Caco-2 (cell line): ENCODE results near the gene ANKRD40. TPM values are rescaled to one million over a fixed set of nuclear protein-coding genes. Genes with fewer than 3 reads are reported as not detected.

ENCODE experiments used
- BruUV-seq: library from RNA; stranded (reverse); fragments of 400-500 nt; replicated peaks from 2 replicates; lab custom pipeline; 2021; lab: Mats Ljungman, UMichigan
- CTCF ChIA-PET: fragments of 300-600 bp; sonication (Branson Sonifier 250); formaldehyde crosslinking; loops from one replicate; lab custom pipeline; 2022; ENCODE audit warnings: antibody characterized with exemption; lab: Charles Lee
- POLR2A ChIA-PET: fragments of 300-600 bp; sonication (Branson Sonifier 250); formaldehyde crosslinking; loops from one replicate; lab custom pipeline; 2022; ENCODE audit warnings: antibody characterized with exemption; lab: Charles Lee
- DNase-seq, 2 experiments: peaks; one replicate each; pipeline versions ENCODE4 v3.0.0 to v3.0.0-alpha.2; 2020 to 2022
- H3K27me3 ChIP-seq: replicated peaks from 2 replicates; pipeline ENCODE4 v1.6.0; 2011; ENCODE audit warnings: low read length; ENCODE audit not compliant: control insufficient read depth, insufficient read depth
- H3K36me3 ChIP-seq: 2 replicates; pipeline ENCODE4 v1.5.1; 2011; ENCODE audit warnings: low read length; ENCODE audit not compliant: control insufficient read depth, insufficient read depth
- H3K4me1 ChIP-seq: fragments of 250-450 bp; sonication (Bioruptor Pico); 2 replicates; pipeline ENCODE4 v1.5.1; 2020; ENCODE audit warnings: mild to moderate bottlenecking
- H3K4me3 ChIP-seq: 2 replicates; pipeline ENCODE4 v1.5.1; 2011; ENCODE audit warnings: low read depth, mild to moderate bottlenecking, control low read depth, low read length
- H3K9me3 ChIP-seq: fragments of 250-450 bp; sonication (Bioruptor Pico); 2 replicates; pipeline ENCODE4 v1.5.1; 2020; ENCODE audit warnings: mild to moderate bottlenecking, moderate library complexity
- H3K27ac Mint-ChIP-seq: one replicate; pipeline ENCODE4 v1.8.0; 2022; ENCODE audit warnings: mixed read lengths; ENCODE audit not compliant: unreplicated experiment
- H3K27me3 Mint-ChIP-seq: one replicate; pipeline ENCODE4 v1.8.0; 2022; ENCODE audit warnings: mixed read lengths; ENCODE audit not compliant: insufficient read depth, unreplicated experiment
- H3K36me3 Mint-ChIP-seq: one replicate; pipeline ENCODE4 v1.8.0; 2022; ENCODE audit warnings: mild to moderate bottlenecking, mixed read lengths; ENCODE audit not compliant: insufficient read depth, unreplicated experiment
- H3K4me1 Mint-ChIP-seq: one replicate; pipeline ENCODE4 v1.8.0; 2022; ENCODE audit warnings: low read depth, mixed read lengths; ENCODE audit not compliant: unreplicated experiment
- H3K4me3 Mint-ChIP-seq: one replicate; pipeline ENCODE4 v1.8.0; 2022; ENCODE audit warnings: mild to moderate bottlenecking, moderate library complexity, mixed read lengths; ENCODE audit not compliant: unreplicated experiment
- H3K9me3 Mint-ChIP-seq: one replicate; pipeline ENCODE4 v1.8.0; 2022; ENCODE audit warnings: mixed read lengths; ENCODE audit not compliant: unreplicated experiment
- intact Hi-C: fragments of 100-400 bp; cut with micrococcal nuclease; formaldehyde crosslinking; loops from one replicate; pipeline ENCODE4 v1.10.0; 2022; ENCODE audit not compliant: unreplicated experiment
- total RNA-seq: library from RNA; stranded (reverse); gene quantifications from 2 replicates; pipeline ENCODE4 v1.2.3, GENCODE V29; 2022
- TF ChIP-seq, protein P1 (sequence below), 2 experiments: fragments of 200-600 bp in 1 of 2; IDR thresholded peaks; 1 replicate in 1 of 2; 2 replicates in 1 of 2; pipeline versions ENCODE4 v1.5.1 to v1.8.0; 2011 to 2022; ENCODE audit warnings: antibody characterized with exemption in 1 of 2, control low read depth in 1 of 2, inconsistent platforms in 1 of 2, low read depth in 1 of 2, low read length in 1 of 2, mild to moderate bottlenecking in 1 of 2, moderate library complexity in 1 of 2; ENCODE audit not compliant: insufficient read depth in 1 of 2, severe bottlenecking in 1 of 2, unreplicated experiment in 1 of 2

Gene ANKRD40
- total RNA-seq, 1 experiment from 2014 or later, result 113 TPM

DNA sequence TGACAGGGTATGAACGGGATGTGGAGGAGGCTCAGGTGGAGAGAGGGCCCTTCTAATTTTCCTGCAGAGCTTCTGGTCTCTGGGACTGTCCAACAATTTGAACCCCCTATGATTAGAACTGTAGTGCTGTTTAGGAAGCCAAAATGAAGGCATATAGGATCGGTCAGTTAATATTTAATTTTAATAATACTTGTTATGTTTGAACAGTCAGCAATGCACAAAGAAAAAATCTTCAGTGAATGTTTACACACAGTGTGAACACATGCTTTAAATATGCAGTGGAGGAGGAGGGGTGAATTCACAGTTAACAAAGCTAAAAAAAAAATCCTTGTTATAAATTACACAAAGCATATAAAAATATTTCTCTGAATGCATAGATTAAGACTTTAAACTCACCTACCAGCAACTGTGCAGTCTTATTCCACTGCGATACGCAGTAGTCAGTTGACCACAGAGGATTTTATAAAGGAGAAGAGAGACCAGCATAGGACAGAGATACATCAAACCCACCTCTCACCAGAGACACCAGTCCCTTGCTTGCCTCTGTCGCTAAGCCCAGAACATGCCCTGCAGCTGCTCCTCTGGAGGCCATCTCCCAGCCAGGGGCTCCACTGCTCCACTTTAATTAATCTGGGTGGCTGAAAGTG is 14.6 kb downstream of the ANKRD40 start:
- TSS peak; percentile 61 for BruUV-seq
- TF ChIP-seq, protein P1, sequence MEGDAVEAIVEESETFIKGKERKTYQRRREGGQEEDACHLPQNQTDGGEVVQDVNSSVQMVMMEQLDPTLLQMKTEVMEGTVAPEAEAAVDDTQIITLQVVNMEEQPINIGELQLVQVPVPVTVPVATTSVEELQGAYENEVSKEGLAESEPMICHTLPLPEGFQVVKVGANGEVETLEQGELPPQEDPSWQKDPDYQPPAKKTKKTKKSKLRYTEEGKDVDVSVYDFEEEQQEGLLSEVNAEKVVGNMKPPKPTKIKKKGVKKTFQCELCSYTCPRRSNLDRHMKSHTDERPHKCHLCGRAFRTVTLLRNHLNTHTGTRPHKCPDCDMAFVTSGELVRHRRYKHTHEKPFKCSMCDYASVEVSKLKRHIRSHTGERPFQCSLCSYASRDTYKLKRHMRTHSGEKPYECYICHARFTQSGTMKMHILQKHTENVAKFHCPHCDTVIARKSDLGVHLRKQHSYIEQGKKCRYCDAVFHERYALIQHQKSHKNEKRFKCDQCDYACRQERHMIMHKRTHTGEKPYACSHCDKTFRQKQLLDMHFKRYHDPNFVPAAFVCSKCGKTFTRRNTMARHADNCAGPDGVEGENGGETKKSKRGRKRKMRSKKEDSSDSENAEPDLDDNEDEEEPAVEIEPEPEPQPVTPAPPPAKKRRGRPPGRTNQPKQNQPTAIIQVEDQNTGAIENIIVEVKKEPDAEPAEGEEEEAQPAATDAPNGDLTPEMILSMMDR (IDR thresholded peaks at IDR 0.05; ENCODE audit: insufficient read depth in 1 of 2, low read depth in 1 of 2, low read length in 1 of 2, severe bottlenecking in 1 of 2, unreplicated experiment in 1 of 2), result no peak
- peaks cover 14% of the 10 kb centered on the region for H3K36me3 ChIP-seq
- H3K9me3 ChIP-seq, result no peaks in the 10 kb centered on the region
- intact Hi-C loops, result loop anchor here (1.0 to 10.0 kb wide), 4 partner anchors 9 to 328 kb away; partner anchors contain the start of gene CACNA1G
- Mint-ChIP-seq H3K9me3 (no peaks in the 10 kb centered on the region), H3K4me3 (peak overlapping the region; percentile 63), H3K27ac (peak overlapping the region; percentile 88), H3K4me1 (peaks cover 57% of the 10 kb centered on the region), H3K36me3 (peaks cover 69% of the 10 kb centered on the region), H3K27me3 (no peaks in the 10 kb centered on the region)
- H3K27me3 ChIP-seq, result no peaks in the 10 kb centered on the region
- DNase-seq, result peak; percentile 86 to 93
- ChIA-PET POLR2A (interaction anchor here (0.6 to 2.9 kb wide), 19 partner anchors 9 to 214 kb away, joined by 3 to 21 read pairs (median 5); partner anchors contain the start of genes ABCC3, CACNA1G, LUC7L3 and TOB1), CTCF (interaction anchor here (0.7 to 8.5 kb wide), 26 partner anchors 9 to 517 kb away, joined by 3 to 132 read pairs (median 5); partner anchors contain the start of genes ANKRD40, CACNA1G, EPN3 and LUC7L3)
- no peak overlapping the region for H3K4me3 ChIP-seq
- peaks cover 73% of the 10 kb centered on the region for H3K4me1 ChIP-seq

DNA sequence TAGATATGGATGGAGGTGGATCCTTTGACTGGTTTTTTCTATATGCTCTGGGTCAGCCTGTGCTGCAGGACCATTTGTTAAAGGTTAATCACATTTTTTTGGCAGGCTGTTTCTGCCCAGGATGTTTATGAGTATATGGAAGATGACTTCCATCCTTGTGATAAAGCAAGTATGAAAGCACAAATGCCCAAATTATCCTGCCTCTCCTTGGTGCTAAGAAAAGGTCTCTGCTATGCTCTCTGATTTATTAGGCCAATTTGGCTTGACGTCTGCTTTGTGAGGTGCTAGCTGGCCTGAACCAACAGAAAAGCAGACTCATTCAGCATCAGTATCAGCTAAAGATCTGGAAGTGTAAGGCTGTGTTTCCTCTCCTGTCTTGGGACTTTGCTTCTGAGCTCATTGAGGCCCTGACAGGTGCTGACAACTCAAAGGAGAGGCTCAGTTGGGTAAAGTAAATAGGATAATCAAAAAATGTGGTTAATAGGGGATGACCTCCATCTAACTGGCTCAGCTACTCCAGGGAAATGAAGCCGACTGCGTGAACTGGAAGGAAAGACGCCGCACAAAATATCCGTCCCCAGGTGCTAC is 15.2 kb downstream of the ANKRD40 start:
- no peaks in the 10 kb centered on the region for H3K27me3 Mint-ChIP-seq
- H3K4me1 Mint-ChIP-seq, result peaks cover 62% of the 10 kb centered on the region
- CTCF ChIA-PET, result interaction anchor here (0.7 to 8.5 kb wide), 24 partner anchors 8 to 516 kb away, joined by 3 to 132 read pairs (median 5); partner anchors contain the start of genes CACNA1G, EPN3, LUC7L3 and RSAD1

More for the DNA sequence above, 15.2 kb downstream of the ANKRD40 start:
- peaks cover 79% of the 10 kb centered on the region for H3K4me1 ChIP-seq
- H3K9me3 Mint-ChIP-seq, result no peaks in the 10 kb centered on the region
- H3K36me3 Mint-ChIP-seq, result peaks cover 66% of the 10 kb centered on the region
- DNase-seq, result peak; percentile 78 to 83
- BruUV-seq, result TSS peak; percentile 86
- TF ChIP-seq, protein P1 (IDR thresholded peaks at IDR 0.05; ENCODE audit: insufficient read depth in 1 of 2, low read depth in 1 of 2, low read length in 1 of 2, severe bottlenecking in 1 of 2, unreplicated experiment in 1 of 2), result no peak
- peak overlapping the region; percentile 63 for H3K4me3 Mint-ChIP-seq
- H3K27me3 ChIP-seq, result no peaks in the 10 kb centered on the region
- H3K36me3 ChIP-seq, result peaks cover 13% of the 10 kb centered on the region
- no peak overlapping the region for H3K4me3 ChIP-seq
- intact Hi-C loops, result loop anchor here (1.0 to 10.0 kb wide), 4 partner anchors 8 to 328 kb away; partner anchors contain the start of gene CACNA1G
- no peaks in the 10 kb centered on the region for H3K9me3 ChIP-seq
- POLR2A ChIA-PET, result interaction anchor here (0.6 to 2.9 kb wide), 18 partner anchors 8 to 213 kb away, joined by 3 to 21 read pairs (median 6); partner anchors contain the start of genes ABCC3, CACNA1G, LUC7L3 and TOB1
- peak overlapping the region; percentile 88 for H3K27ac Mint-ChIP-seq
